TTC549 (cell line): ENCODE results near the gene MCTP1.

Source experiments
- FAIRE-seq: peaks from 2 replicates; lab custom pipeline; 2012; peaks lifted over from hg19 to GRCh38; lab: Jason Lieb, UNC

The MCTP1 gene

GRCh38 chr5:95114305-95114704, 170.6 kb downstream of the MCTP1 start:
- no peak for FAIRE-seq

GRCh38 chr5:95113489-95113888, 171.4 kb downstream of the MCTP1 start:
- no peak for FAIRE-seq

GRCh38 chr5:95111141-95111540, 173.8 kb downstream of the MCTP1 start:
- no peak for FAIRE-seq

GRCh38 chr5:95110118-95110517, 174.8 kb downstream of the MCTP1 start:
- no peak for FAIRE-seq

GRCh38 chr5:95107138-95107537, 177.8 kb downstream of the MCTP1 start:
- no peak for FAIRE-seq

- FAIRE-seq: no peak
Observed at GRCh38 chr5:95105638-95106037, 179.3 kb downstream of the MCTP1 start.

GRCh38 chr5:95102687-95103086, 182.2 kb downstream of the MCTP1 start:
- FAIRE-seq: no peak

GRCh38 chr5:95102080-95102479, 182.8 kb downstream of the MCTP1 start:
- no peak for FAIRE-seq

- FAIRE-seq: no peak
Observed at GRCh38 chr5:95100551-95100950, 184.3 kb downstream of the MCTP1 start.

- no peak for FAIRE-seq
Observed at GRCh38 chr5:95098012-95098411, 186.9 kb downstream of the MCTP1 start.

GRCh38 chr5:95093211-95093610, 191.7 kb downstream of the MCTP1 start:
- FAIRE-seq: no peak

GRCh38 chr5:95090774-95091173, 194.1 kb downstream of the MCTP1 start:
- FAIRE-seq: no peak

GRCh38 chr5:95087816-95088317, 197.0 kb downstream of the MCTP1 start:
- no peak for FAIRE-seq

- FAIRE-seq: no peak
Observed at GRCh38 chr5:95086927-95087815, 197.7 kb downstream of the MCTP1 start.

- FAIRE-seq: no peak
Observed at GRCh38 chr5:95084757-95085156, 200.1 kb downstream of the MCTP1 start.

GRCh38 chr5:95083606-95084005, 201.3 kb downstream of the MCTP1 start:
- no peak for FAIRE-seq

GRCh38 chr5:95081982-95082381, 202.9 kb downstream of the MCTP1 start:
- FAIRE-seq: no peak

- FAIRE-seq: no peak
Observed at GRCh38 chr5:95081500-95081960, 203.4 kb downstream of the MCTP1 start.

- FAIRE-seq: no peak
Observed at GRCh38 chr5:95080441-95080840, 204.5 kb downstream of the MCTP1 start.

GRCh38 chr5:95080030-95080429, 204.9 kb downstream of the MCTP1 start:
- no peak for FAIRE-seq

- no peak for FAIRE-seq
Observed at GRCh38 chr5:95078868-95079267, 206.0 kb downstream of the MCTP1 start.

GRCh38 chr5:95076395-95077185, 208.3 kb downstream of the MCTP1 start:
- no peak for FAIRE-seq

- FAIRE-seq: no peak
Observed at GRCh38 chr5:95075111-95075510, 209.8 kb downstream of the MCTP1 start.
